AG04450 (cell line): Measurements from ENCODE around the gene ZNF670. TPM values are rescaled to one million over a fixed set of nuclear protein-coding genes. Genes with fewer than 3 reads are reported as not detected.

ENCODE experiments used
- CTCF ChIA-PET: fragments of 300-600, 350-600 bp; formaldehyde crosslinking; extraction: SDS; loops from one replicate; lab custom pipeline; 2022; ENCODE audit warnings: antibody characterized with exemption, inconsistent platforms; lab: Charles Lee
- POLR2A ChIA-PET: fragments of 350-600 bp; formaldehyde crosslinking; extraction: SDS; loops from one replicate; lab custom pipeline; 2021; ENCODE audit warnings: antibody characterized with exemption, inconsistent platforms; lab: Yijun Ruan, JAX
- DNase-seq: peaks from one replicate; pipeline ENCODE4 v3.0.0-alpha.2; 2011; ENCODE audit warnings: low read depth, low spot score
- H3K27ac ChIP-seq: one replicate; pipeline ENCODE4 v1.5.1; 2012; ENCODE audit warnings: low read depth, low read length, control low read depth
- H3K27me3 ChIP-seq: one replicate; pipeline ENCODE4 v1.6.0; 2012; ENCODE audit warnings: low read length; ENCODE audit not compliant: control insufficient read depth, insufficient read depth
- H3K4me3 ChIP-seq: 2 replicates; pipeline ENCODE4 v1.5.1; 2011; ENCODE audit warnings: mild to moderate bottlenecking, low read depth, low read length, control low read depth
- H3K9me3 ChIP-seq: 2 replicates; pipeline ENCODE4 v1.5.1; 2012; ENCODE audit warnings: low read length; ENCODE audit not compliant: control insufficient read depth, insufficient read depth
- polyA plus RNA-seq: library from polyadenylated mRNA; depleted of rRNA; stranded (reverse); fragments of >200 nt; gene quantifications from 2 replicates; pipeline ENCODE4 v1.2.3, GENCODE V29; 2011
- TF ChIP-seq, protein P1 (sequence below): IDR thresholded peaks from 2 replicates; pipeline ENCODE4 v1.5.1; 2011; ENCODE audit warnings: low read depth, low read length, control low read depth, inconsistent platforms

Gene ZNF670
- polyA plus RNA-seq, 1 experiment: 3.3 TPM

DNA sequence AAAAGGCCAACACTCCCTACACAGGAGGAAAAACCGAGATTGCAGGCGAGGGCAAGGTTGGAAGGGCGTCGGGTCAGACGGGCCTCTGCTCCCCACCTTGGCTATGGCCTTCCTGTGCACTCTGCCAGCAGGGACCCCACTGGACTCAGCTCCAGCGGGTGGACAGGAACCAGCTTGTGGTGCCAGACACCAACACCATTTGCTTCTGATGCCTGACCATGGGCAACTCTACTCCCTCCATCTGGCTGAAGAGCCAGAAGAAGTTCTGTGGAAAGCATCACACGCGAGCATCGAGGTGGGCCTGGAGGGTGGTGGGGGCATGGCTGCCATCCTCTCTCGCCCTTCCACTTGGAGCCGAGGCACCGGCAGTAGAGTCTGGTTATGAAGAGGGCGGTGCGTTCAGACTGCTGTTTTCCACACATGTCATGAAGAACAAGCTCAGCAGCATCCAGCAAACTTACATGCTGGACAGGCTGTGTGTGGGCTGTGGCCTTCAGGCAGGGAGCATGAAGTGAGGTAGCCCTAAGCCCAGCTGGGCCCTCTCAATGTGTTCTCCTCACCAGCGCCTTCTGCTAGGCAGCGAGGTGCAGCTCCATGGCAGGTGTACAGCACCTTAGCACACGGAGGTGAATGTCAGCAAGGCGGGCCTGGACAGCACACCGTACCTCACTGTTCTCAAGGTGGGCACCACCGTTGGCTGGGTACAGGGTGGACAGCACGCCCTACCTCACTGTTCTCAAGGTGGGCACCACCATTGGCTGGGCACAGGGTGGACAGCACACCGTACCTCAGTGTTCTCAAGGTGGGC is 41.2 kb upstream of the ZNF670 start:
- no peaks in the 10 kb centered on the region for H3K27me3 ChIP-seq
- ChIA-PET POLR2A (no interaction called here), CTCF (no interaction called here)
- peaks cover 32% of the 10 kb centered on the region for H3K9me3 ChIP-seq
- H3K4me3 ChIP-seq: no peak overlapping the region
- H3K27ac ChIP-seq: no peak overlapping the region
- TF ChIP-seq, protein P1, sequence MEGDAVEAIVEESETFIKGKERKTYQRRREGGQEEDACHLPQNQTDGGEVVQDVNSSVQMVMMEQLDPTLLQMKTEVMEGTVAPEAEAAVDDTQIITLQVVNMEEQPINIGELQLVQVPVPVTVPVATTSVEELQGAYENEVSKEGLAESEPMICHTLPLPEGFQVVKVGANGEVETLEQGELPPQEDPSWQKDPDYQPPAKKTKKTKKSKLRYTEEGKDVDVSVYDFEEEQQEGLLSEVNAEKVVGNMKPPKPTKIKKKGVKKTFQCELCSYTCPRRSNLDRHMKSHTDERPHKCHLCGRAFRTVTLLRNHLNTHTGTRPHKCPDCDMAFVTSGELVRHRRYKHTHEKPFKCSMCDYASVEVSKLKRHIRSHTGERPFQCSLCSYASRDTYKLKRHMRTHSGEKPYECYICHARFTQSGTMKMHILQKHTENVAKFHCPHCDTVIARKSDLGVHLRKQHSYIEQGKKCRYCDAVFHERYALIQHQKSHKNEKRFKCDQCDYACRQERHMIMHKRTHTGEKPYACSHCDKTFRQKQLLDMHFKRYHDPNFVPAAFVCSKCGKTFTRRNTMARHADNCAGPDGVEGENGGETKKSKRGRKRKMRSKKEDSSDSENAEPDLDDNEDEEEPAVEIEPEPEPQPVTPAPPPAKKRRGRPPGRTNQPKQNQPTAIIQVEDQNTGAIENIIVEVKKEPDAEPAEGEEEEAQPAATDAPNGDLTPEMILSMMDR: no peak
- no peak for DNase-seq

DNA sequence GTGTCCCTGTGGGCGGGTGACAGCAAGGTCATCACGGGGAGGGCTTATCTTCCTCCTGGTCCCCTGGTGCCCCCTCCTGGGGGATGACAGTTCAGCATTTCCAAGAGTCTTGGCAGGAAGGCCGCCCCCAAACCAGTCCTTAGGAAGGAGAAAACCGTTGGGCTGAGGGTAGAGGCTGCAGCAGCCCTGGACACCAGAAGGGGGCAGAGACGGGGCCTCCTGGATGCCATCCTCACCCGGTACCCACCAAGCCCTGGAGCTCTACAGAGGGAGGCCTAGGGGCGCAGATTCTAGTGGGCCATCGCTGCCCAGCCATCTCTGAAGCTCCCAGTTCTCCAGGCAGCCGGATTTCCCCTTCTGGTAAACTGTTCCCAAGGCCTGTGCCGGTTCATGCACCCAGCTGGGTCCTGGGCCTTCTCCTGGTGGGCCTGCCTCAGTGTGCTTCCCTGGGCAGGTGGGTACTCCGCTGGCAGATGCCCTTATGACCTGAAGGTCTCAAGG is 40.4 kb upstream of the ZNF670 start:
- ChIA-PET POLR2A (no interaction called here), CTCF (no interaction called here)
- DNase-seq: no peak
- H3K27ac ChIP-seq: no peak overlapping the region
- H3K4me3 ChIP-seq: no peak overlapping the region
- no peaks in the 10 kb centered on the region for H3K27me3 ChIP-seq
- TF ChIP-seq, protein P1: 0 out of 2 replicates have a peak, but pooled peaks have one; percentile 2
- peaks cover 32% of the 10 kb centered on the region for H3K9me3 ChIP-seq

DNA sequence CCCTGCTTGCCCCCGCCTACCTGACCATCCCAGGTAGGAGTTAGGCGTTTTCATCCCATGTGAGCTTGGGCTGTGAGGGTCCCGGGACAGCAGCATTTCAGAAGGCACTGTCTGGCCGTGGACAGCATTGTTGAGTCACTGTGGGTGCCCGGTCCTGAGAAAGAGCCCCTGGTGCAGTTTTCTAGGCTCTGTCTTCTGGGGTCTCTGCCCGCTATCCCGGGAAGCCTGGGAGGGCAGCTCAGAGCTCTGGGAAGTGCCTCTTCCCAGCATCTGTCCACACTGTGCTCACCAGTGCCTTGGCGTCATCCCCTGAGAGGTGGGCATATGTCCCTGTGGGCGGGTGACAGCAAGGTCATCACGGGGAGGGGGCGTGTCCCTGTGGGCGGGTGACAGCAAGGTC is 36.9 kb upstream of the ZNF670 start:
- ChIA-PET CTCF (interaction anchor here (0.7 kb wide), 1 partner anchor 332 kb away, joined by 3 read pairs; no protein-coding TSS in a partner anchor), POLR2A (no interaction called here)
- peaks cover 32% of the 10 kb centered on the region for H3K9me3 ChIP-seq
- TF ChIP-seq, protein P1: no peak
- no peak overlapping the region for H3K4me3 ChIP-seq
- no peak for DNase-seq
- H3K27me3 ChIP-seq: no peaks in the 10 kb centered on the region
- no peak overlapping the region for H3K27ac ChIP-seq

DNA sequence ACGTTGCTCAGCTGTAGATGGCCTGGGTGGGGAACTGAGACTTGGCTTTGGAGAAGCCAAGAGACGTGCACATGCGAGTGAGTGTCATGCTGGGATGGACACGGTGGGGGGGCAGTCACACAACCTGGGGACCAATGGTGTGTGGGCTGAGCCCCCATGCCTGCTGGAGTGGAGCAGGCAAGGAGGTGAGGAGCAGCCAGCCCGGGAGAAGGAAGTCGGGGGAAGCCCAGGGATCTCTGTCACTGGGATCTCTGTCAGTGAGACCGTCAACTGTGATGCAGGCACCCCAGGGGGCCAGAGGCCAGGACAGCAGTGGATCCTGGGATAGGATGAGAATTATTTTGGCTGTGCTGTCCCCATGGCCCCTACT is 36.5 kb upstream of the ZNF670 start:
- Histone ChIP-seq H3K4me3 (no peak overlapping the region), H3K27ac (no peak overlapping the region), H3K27me3 (no peaks in the 10 kb centered on the region), H3K9me3 (peaks cover 30% of the 10 kb centered on the region)
- DNase-seq: no peak
- CTCF ChIA-PET: interaction anchor here (0.7 kb wide), 1 partner anchor 332 kb away, joined by 3 read pairs; no protein-coding TSS in a partner anchor
- POLR2A ChIA-PET: no interaction called here
- TF ChIP-seq, protein P1: no peak

DNA sequence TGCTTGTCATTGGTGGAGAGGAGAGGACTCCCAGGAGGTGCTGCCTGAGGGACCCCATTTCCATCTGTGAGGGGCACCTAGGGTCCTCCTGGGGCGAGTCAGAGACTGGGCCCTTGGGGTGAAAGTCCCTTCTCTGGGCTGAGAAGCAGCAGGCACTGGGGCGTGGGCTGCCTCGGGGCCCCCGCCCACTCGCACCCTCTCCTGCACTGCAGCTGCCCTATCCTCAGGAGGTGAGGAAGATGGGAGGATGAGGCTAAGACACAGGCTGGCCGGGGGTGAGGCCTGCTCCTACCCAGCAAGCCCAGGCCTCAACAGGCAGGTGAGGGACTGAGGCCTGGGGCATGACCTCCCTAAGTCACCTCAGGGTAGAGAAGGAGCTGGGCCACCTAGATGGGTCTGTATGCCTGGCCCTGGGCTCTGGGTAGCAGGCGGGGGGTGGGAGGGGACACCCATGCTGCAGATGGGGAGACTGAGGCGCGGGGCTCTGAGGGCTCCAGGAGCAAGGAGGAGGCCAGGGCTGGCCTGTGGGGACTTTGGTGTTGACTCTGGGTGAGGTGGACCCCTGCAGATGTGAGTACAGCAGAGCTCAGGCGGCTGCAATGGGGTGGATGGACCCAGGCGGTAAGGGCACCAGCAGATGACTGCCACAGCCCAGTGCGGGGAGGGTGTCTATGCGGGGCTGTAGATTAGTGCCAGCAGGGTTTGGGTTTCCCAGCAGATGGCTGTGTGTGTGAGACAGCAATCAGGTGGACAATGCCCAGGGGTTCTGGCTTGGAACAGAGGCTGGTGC is 35.9 kb upstream of the ZNF670 start:
- TF ChIP-seq, protein P1: no peak
- DNase-seq: no peak

More for the DNA sequence above, 35.9 kb upstream of the ZNF670 start:
- H3K9me3 ChIP-seq: peaks cover 24% of the 10 kb centered on the region
- H3K27me3 ChIP-seq: no peaks in the 10 kb centered on the region
- POLR2A ChIA-PET: no interaction called here
- H3K27ac ChIP-seq: no peak overlapping the region
- H3K4me3 ChIP-seq: no peak overlapping the region
- CTCF ChIA-PET: no interaction called here
